Activated naive CD8-positive, alpha-beta T cell treated with anti-CD3 and anti-CD28 coated beads, Interleukin-2, amount 10 ng/mL, durations not matched to agents 7 days and 5 days (primary cell): ENCODE results near the gene CDK5RAP2. TPM values are rescaled to one million over a fixed set of nuclear protein-coding genes. Genes with fewer than 3 reads are reported as not detected.

Experiments
- ATAC-seq: fragments of 150-1000 bp; cut with Tn5 transposase; one replicate; pipeline ENCODE4 v1.10.0; 2021; ENCODE audit warnings: low read depth, moderate library complexity
- POLR2A ChIA-PET: fragments of 350-600 bp; sonication (Branson Sonifier 250); formaldehyde crosslinking; loops from one replicate; lab custom pipeline; 2021; ENCODE audit warnings: antibody characterized with exemption; lab: Charles Lee
- DNase-seq: peaks from one replicate; pipeline ENCODE4 v3.0.0; 2021
- H3K27ac Mint-ChIP-seq: one replicate; pipeline ENCODE4 v1.8.0; 2022; ENCODE audit warnings: mild to moderate bottlenecking, mixed read lengths
- H3K27me3 Mint-ChIP-seq: one replicate; pipeline ENCODE4 v1.8.0; 2022; ENCODE audit warnings: mild to moderate bottlenecking, moderate library complexity, mixed read lengths
- H3K36me3 Mint-ChIP-seq: one replicate; pipeline ENCODE4 v1.8.0; 2021; ENCODE audit warnings: mild to moderate bottlenecking, mixed read lengths
- H3K4me1 Mint-ChIP-seq: one replicate; pipeline ENCODE4 v1.8.0; 2021; ENCODE audit warnings: mixed read lengths
- H3K4me3 Mint-ChIP-seq: one replicate; pipeline ENCODE4 v1.8.0; 2022; ENCODE audit warnings: mild to moderate bottlenecking, moderate library complexity, mixed read lengths
- H3K9me3 Mint-ChIP-seq: one replicate; pipeline ENCODE4 v1.8.0; 2021; ENCODE audit warnings: mixed read lengths
- total RNA-seq, 2 experiments: library from RNA; stranded (reverse); gene quantifications; one replicate each; pipeline ENCODE4 v1.2.3, GENCODE V29; 2021

CDK5RAP2 gene
- total RNA-seq, 2 experiments from 2014 or later, result 113 TPM

DNA sequence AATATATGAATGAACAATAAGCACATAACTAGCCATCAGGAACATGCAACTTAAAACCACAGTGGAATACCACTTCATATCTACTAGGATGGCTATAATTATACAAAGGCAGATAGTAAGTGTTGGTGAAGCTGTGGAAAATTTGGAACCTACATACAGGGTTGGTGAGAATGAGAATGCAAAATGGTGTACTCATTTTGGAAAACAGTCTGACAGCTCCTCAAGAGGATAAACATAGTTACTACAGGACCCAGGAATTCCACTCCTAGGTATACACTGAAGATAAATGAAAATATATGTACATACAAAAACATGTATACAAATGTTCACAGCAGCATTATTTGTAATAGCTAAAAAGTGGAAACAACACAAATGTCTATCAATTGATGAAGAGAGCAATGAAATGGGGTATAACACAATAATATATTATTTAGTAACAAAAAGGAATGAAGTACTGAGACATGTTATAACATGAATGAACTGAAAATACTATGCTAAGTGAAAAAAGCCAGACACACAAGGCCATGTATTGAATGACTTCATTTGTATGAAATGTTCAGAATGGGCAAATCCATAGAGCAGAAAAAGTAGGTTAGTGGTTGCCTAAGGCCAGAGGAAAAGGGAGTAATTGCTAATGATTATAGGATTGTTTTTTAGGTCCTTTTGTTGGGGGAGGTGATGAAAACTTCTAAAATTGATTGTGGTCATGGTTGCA lies 31.2 kb upstream of the CDK5RAP2 start:
- ATAC-seq (no peak), DNase-seq (no peak)
- peaks cover 9% of the 10 kb centered on the region for H3K36me3 Mint-ChIP-seq
- POLR2A ChIA-PET, result no interaction called here
- no peaks in the 10 kb centered on the region for H3K27me3 Mint-ChIP-seq
- no peaks in the 10 kb centered on the region for H3K9me3 Mint-ChIP-seq
- H3K27ac Mint-ChIP-seq, result no peak overlapping the region
- peaks cover 2% of the 10 kb centered on the region for H3K4me1 Mint-ChIP-seq
- H3K4me3 Mint-ChIP-seq, result no peak overlapping the region

DNA sequence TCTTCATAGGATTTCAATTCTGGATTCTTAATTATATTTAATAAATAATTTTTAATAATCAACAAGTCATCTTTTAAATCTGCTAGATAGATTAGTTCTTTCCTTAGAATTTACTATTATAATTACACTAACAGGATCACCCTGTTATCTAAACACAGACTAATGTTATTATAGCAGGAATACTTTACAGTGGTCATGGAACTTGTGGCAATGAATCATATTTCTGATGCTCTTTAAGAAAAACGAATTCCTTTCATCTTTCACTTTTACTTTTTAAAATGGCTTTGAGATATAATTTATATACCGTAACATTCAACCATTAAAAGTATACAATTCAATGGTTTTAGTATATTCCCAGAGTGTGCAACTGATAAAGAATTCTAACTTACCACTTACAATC lies 29.7 kb upstream of the CDK5RAP2 start:
- POLR2A ChIA-PET, result no interaction called here
- Mint-ChIP-seq H3K27ac (no peak overlapping the region), H3K4me1 (peaks cover 2% of the 10 kb centered on the region), H3K9me3 (no peaks in the 10 kb centered on the region), H3K4me3 (no peak overlapping the region), H3K27me3 (no peaks in the 10 kb centered on the region), H3K36me3 (peaks cover 13% of the 10 kb centered on the region)
- DNase-seq, result no peak
- ATAC-seq, result no peak

DNA sequence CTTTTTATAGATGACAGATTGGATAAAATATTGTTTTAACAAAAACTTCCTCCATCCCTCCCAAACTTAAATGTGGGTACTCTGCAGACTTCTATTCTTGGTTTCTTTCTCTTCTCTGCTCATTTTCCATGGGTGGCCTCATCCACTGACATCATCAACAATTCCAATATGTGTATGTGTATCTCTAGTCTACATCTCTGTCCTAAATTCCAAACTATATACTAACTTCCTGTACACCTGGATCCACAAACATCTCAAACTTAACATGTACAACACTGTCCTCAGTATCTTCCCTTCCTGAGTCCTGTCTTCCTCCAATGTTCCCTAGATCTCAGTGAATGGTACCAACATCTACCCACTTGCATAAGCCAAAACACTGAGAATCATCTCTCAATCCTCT lies 28.5 kb upstream of the CDK5RAP2 start:
- Mint-ChIP-seq H3K4me1 (peaks cover 2% of the 10 kb centered on the region), H3K27ac (no peak overlapping the region), H3K4me3 (no peak overlapping the region), H3K27me3 (no peaks in the 10 kb centered on the region), H3K36me3 (peaks cover 15% of the 10 kb centered on the region), H3K9me3 (no peaks in the 10 kb centered on the region)
- POLR2A ChIA-PET, result no interaction called here
- DNase-seq, result no peak
- no peak for ATAC-seq

DNA sequence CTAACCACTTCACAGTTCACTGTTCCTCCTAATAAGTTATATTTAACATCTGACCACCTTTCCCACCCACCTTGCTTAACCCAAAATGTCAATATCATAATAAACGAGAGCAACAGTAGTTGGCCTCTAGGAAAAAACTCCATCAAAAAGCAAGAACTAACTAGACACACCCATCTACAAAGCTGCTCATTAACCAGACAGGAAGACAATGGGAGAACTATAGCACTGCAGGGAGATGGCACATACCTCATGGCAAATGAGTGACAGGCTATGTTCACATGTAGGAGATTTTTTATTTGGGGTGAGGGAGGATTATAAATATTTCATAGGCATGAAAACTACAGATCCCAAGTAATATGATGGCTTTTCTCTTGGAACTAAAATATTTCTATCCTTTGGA lies 23.6 kb upstream of the CDK5RAP2 start:
- H3K36me3 Mint-ChIP-seq, result peaks cover 9% of the 10 kb centered on the region
- no peaks in the 10 kb centered on the region for H3K9me3 Mint-ChIP-seq
- POLR2A ChIA-PET, result no interaction called here
- no peaks in the 10 kb centered on the region for H3K27me3 Mint-ChIP-seq
- no peak overlapping the region for H3K4me3 Mint-ChIP-seq
- H3K4me1 Mint-ChIP-seq, result peaks cover 6% of the 10 kb centered on the region
- no peak overlapping the region for H3K27ac Mint-ChIP-seq
- no peak for ATAC-seq
- DNase-seq, result no peak

DNA sequence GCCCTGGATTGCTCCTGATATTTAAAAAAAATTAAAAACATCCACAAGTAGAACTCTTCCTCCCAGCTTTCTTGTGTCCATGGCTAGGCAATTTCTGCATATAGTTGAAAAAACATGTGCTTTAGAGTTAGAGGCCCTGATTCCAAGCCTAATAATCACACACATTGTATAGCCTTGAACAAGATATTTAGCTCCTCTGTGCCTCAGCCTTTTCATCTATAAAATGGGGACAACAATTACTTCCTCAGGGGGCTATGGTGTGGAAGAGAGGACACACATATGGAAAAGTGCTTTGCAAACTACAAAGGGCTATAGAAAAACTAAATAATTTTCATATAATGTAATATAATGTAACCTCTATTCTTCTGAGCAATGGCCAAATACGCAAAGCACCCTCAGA lies 23.0 kb upstream of the CDK5RAP2 start:
- Mint-ChIP-seq H3K27me3 (no peaks in the 10 kb centered on the region), H3K27ac (no peak overlapping the region), H3K4me1 (peaks cover 3% of the 10 kb centered on the region), H3K4me3 (no peak overlapping the region), H3K36me3 (peaks cover 6% of the 10 kb centered on the region), H3K9me3 (no peaks in the 10 kb centered on the region)
- no peak for ATAC-seq
- DNase-seq, result no peak
- POLR2A ChIA-PET, result no interaction called here

DNA sequence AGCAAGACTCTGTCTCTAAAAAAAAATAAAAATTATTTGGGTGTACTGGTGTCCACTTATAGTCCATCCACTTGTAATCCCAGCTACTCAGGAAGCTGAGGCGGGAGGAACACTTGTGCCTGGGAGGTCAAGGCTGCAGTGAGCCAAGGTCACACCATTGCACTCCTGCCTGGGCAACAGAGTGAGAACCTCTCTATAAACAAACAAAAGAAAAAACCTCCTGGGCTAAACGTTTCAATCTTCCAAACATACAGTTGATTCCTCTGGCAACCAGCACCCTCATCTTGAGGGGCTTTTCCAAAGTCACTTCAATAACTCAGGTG lies 13.9 kb upstream of the CDK5RAP2 start:
- Mint-ChIP-seq H3K4me1 (peaks cover 1% of the 10 kb centered on the region), H3K4me3 (no peak overlapping the region), H3K36me3 (no peaks in the 10 kb centered on the region), H3K27ac (no peak overlapping the region), H3K9me3 (no peaks in the 10 kb centered on the region), H3K27me3 (peaks cover 9% of the 10 kb centered on the region)
- ATAC-seq, result no peak
- DNase-seq, result no peak
- POLR2A ChIA-PET, result no interaction called here

DNA sequence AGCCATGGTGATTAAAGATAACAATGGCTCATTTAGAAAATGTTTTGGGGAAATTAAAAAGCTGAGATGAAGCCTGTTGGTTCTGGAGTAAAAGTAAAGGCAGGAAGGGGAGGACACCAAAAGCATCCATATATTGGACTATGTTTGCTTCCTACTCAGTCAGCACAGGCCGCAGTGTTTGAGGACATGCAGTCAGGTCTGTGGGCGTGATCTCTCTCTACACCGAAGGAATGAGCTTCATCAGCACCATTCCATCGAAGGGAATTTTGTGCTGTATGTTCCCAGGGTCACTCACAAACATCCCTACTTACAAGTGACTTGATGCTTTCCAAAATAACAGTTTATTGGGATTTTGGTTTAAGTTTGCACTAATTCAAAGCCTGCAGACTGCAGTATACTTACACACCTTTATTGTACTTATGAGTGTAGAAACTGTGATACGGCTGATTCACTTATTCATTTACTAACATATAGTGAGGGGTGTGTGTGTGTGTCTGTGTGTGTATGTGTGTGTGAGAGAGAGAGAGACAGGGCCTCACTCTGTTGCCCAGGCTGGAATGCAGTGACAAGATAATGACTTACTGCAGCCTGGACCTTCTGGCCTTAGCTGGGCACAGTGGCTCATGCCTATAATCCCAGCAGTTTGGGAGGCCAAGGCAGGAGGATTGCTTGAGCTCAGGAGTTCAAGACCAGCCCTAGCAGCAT lies 13.4 kb upstream of the CDK5RAP2 start:
- no peaks in the 10 kb centered on the region for H3K9me3 Mint-ChIP-seq
- H3K36me3 Mint-ChIP-seq, result no peaks in the 10 kb centered on the region
- peaks cover 9% of the 10 kb centered on the region for H3K27me3 Mint-ChIP-seq
- ATAC-seq, result no peak
- no peak for DNase-seq
- no peak overlapping the region for H3K27ac Mint-ChIP-seq
- H3K4me3 Mint-ChIP-seq, result no peak overlapping the region
- POLR2A ChIA-PET, result no interaction called here
- no peaks in the 10 kb centered on the region for H3K4me1 Mint-ChIP-seq

DNA sequence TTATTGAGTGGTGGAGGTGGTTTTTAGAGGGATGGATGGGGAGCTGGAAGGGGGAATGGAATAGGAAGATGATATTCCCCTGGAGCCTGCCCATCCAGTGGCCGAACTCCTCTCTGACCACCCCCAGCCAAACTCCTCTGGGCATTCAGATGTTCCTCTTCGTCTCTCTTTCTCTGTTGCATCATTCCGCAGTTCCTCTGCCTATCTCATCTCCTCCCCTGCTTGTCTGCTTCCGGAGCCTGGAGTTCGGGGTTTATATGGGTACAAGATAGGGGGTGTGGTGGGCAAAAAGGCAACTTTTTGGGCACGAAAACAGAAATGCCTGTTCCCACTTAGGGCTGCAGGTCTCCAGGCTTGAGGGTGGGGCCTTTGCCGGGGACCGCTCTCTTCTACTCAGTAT lies 12.2 kb upstream of the CDK5RAP2 start:
- Mint-ChIP-seq H3K4me1 (no peaks in the 10 kb centered on the region), H3K27ac (no peak overlapping the region), H3K9me3 (no peaks in the 10 kb centered on the region), H3K36me3 (no peaks in the 10 kb centered on the region), H3K27me3 (peaks cover 9% of the 10 kb centered on the region), H3K4me3 (no peak overlapping the region)
- DNase-seq (no peak), ATAC-seq (no peak)
- POLR2A ChIA-PET, result no interaction called here

DNA sequence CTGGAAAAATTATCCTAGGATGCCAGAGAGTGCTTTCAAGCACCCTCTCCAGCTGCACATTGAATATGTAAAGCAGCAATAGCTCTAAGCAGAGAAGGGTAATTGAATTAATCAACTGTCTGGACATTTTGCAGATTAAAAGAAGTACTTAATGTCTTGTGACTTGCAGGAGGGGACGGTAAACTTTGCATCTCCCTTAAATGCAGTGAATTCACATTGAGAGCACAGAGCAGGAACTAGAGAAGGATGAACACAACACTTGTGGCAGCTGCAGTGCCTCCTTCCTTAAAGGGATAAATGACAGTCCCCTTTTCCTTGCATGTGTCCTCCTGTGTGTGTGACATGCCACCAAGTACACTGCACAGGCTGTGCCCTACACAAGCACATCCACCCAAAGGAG lies 7.4 kb upstream of the CDK5RAP2 start:
- Mint-ChIP-seq H3K27ac (no peak overlapping the region), H3K4me3 (no peak overlapping the region), H3K9me3 (no peaks in the 10 kb centered on the region), H3K27me3 (peaks cover 10% of the 10 kb centered on the region), H3K36me3 (peaks cover 1% of the 10 kb centered on the region), H3K4me1 (peaks cover 10% of the 10 kb centered on the region)
- ATAC-seq (no peak), DNase-seq (no peak)
- POLR2A ChIA-PET, result no interaction called here

DNA sequence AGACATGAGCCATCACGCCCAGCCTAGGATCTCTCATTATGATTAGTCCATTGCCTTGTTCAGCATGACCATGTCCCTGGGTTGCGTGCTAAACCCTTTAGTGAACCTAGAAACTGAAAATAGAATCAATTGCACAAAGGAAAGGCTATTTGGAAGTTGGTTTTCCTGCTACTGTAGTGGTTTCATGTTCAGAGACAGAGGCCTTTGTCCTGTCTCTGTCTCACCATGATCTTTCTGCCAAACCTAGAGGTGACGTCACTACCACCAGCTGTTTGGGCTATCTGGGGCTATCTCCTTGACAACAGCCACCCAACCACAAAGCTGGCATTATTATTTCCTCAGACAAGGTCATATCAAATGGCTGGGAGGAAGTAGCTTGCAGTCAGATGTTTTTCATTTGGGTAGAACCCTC lies 4.0 kb upstream of the CDK5RAP2 start:
- H3K27ac Mint-ChIP-seq, result peak overlapping the region; percentile 15
- peaks cover 7% of the 10 kb centered on the region for H3K27me3 Mint-ChIP-seq
- POLR2A ChIA-PET, result no interaction called here
- peaks cover 3% of the 10 kb centered on the region for H3K9me3 Mint-ChIP-seq
- DNase-seq, result no peak
- H3K4me3 Mint-ChIP-seq, result no peak overlapping the region
- no peak for ATAC-seq
- peaks cover 4% of the 10 kb centered on the region for H3K36me3 Mint-ChIP-seq
- peaks cover 15% of the 10 kb centered on the region for H3K4me1 Mint-ChIP-seq

DNA sequence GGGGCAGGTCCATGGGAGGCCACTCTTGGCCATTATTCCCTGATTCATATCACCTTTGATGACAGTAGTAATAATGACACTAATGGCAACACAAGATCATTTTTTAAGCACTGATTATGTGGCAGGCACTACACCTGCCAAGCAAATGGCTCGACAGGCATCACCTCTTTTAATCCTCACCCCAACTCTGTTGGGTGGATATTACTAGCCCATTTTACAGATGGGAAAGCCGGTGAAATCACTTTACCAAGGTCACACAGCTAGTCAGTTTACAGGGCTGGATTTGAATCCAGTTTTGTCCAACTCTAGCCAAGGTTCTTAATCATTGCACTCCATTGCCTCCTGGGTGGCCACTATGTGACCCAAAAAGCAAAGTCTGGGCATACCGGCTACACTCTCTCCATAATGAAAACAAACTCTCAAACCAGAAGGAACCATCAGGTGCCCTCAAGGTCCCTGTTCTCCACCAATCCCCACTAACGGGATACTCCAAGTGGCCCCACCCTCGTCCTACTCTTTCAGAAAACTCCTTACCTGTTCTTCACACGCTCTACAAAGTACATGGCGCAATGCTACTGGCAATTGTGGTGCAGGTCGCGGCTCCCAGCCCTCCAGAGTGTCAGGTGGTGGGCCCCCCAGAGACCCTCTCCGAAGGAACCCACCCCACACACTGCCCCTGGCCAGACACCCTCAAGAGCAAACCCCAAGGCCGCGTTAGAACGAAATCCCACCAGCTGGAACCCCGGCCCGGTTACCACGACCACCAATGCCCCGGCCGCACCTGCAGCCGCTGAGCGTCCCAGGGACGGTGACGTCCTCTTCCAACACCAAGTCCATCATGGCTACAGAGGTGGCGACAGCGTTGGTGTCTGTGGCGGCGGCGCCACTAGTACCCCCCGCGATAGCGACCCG lies 572 bp downstream of the CDK5RAP2 start:
- Mint-ChIP-seq H3K36me3 (peaks cover 16% of the 10 kb centered on the region), H3K27ac (peak overlapping the region; percentile 94), H3K4me1 (peaks cover 33% of the 10 kb centered on the region), H3K4me3 (peak overlapping the region; percentile 97), H3K27me3 (no peaks in the 10 kb centered on the region), H3K9me3 (peaks cover 3% of the 10 kb centered on the region)
- DNase-seq (no peak), ATAC-seq (peak; percentile 44)
- POLR2A ChIA-PET, result interaction anchor here (0.6 kb wide), 1 partner anchor 131 kb away, joined by 6 read pairs; no protein-coding TSS in a partner anchor

DNA sequence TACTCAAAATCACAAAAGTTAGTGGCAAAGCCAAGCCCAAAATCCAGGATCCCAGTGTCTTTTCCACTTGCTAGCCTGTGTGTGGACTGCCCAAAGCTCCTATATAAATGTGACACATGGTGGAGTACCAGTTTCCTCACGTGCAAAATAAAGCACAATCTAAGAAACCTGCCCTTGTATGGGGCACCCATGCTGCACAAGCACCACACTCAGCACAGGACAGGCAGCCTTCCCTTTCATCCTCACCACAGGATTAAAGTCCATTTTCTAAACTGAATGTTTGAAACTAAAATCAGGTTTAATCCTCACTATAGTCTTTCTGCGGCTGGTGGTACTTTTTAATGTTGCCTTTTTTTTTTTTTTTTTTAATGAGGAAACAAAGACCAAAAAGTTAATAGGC lies 5.5 kb downstream of the CDK5RAP2 start:
- H3K27me3 Mint-ChIP-seq, result no peaks in the 10 kb centered on the region
- H3K27ac Mint-ChIP-seq, result no peak overlapping the region
- no peak for DNase-seq
- peaks cover 27% of the 10 kb centered on the region for H3K4me1 Mint-ChIP-seq
- no peak for ATAC-seq
- H3K36me3 Mint-ChIP-seq, result peaks cover 26% of the 10 kb centered on the region
- POLR2A ChIA-PET, result no interaction called here
- H3K9me3 Mint-ChIP-seq, result no peaks in the 10 kb centered on the region
- no peak overlapping the region for H3K4me3 Mint-ChIP-seq

DNA sequence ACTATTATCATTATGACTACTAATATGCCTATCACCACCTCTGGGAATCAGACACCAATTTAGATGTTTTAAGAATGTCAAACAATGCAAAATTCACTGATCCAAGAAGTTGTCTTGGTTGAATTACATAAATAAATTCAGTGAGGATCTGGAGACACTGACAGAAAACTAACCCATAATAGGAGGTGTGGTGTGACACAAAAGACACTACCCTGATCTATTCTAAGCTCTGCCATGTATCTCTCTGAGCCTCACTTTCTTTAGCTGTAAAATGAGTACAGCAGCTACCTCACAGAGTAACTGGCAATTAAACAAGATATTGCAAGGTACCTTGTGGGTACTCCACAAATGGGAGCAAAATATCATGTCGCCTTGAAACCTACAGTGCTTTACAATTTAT lies 7.5 kb downstream of the CDK5RAP2 start:
- no peaks in the 10 kb centered on the region for H3K27me3 Mint-ChIP-seq
- peaks cover 33% of the 10 kb centered on the region for H3K36me3 Mint-ChIP-seq
- no peak for ATAC-seq
- peaks cover 14% of the 10 kb centered on the region for H3K4me1 Mint-ChIP-seq
- DNase-seq, result no peak
- H3K27ac Mint-ChIP-seq, result no peak overlapping the region
- POLR2A ChIA-PET, result no interaction called here
- no peaks in the 10 kb centered on the region for H3K9me3 Mint-ChIP-seq
- no peak overlapping the region for H3K4me3 Mint-ChIP-seq
